GM12878 (cell line): ENCODE measurements around the gene FAHD2A. TPM values are rescaled to one million over a fixed set of nuclear protein-coding genes. Genes with fewer than 3 reads are reported as not detected.

Source experiments
- ATAC-seq: fragments of 200-7000 bp; cut with Tn5 transposase; 3 replicates; pipeline ENCODE4 v1.9.1; 2020; ENCODE audit warnings: mild to moderate bottlenecking, moderate library complexity
- Bru-seq: library from RNA; stranded (reverse); fragments of 400-500 nt; gene quantifications from one replicate; lab custom pipeline; 2021; lab: Mats Ljungman, UMichigan
- BruChase-seq, 2 experiments: library from RNA; stranded (reverse); fragments of 400-500 nt; gene quantifications; one replicate each; lab custom pipeline; 2021; lab: Mats Ljungman, UMichigan
- BruUV-seq: library from RNA; stranded (reverse); fragments of 400-500 nt; replicated peaks from 2 replicates; lab custom pipeline; 2021; lab: Mats Ljungman, UMichigan
- CTCF ChIA-PET: fragments of 300-600 bp; sonication (Branson Sonifier 250); formaldehyde crosslinking; extraction: SDS; loops from one replicate; lab custom pipeline; 2021; ENCODE audit warnings: inconsistent platforms; lab: Yijun Ruan, JAX
- POLR2A ChIA-PET: fragments of 350-600 bp; formaldehyde crosslinking; extraction: SDS; loops from one replicate; lab custom pipeline; 2021; ENCODE audit warnings: inconsistent platforms; lab: Charles Lee
- RAD21 ChIA-PET: fragments of 300-600 bp; sonication (Branson Sonifier 250); formaldehyde crosslinking; loops from one replicate; lab custom pipeline; 2023; ENCODE audit warnings: antibody characterized with exemption; ENCODE audit not compliant: unreplicated experiment; lab: Charles Lee
- SMC1A ChIA-PET: fragments of 300-600 bp; sonication (Branson Sonifier 250); formaldehyde crosslinking; loops from one replicate; lab custom pipeline; 2023; ENCODE audit not compliant: unreplicated experiment, uncharacterized antibody; lab: Charles Lee
- DNase-seq: peaks from one replicate; pipeline ENCODE4 v3.0.0-alpha.2; 2011; ENCODE audit warnings: low read depth, low spot score
- FAIRE-seq: peaks from 3 replicates; lab custom pipeline; 2011; peaks lifted over from hg19 to GRCh38; lab: Jason Lieb, UNC
- H2AFZ ChIP-seq: 2 replicates; pipeline ENCODE4 v1.6.0; 2011; ENCODE audit warnings: low read depth, low read length, control low read depth; ENCODE audit not compliant: control insufficient read depth
- H3K27ac ChIP-seq: 2 replicates; pipeline ENCODE4 v1.5.1; 2011; ENCODE audit warnings: control low read depth; ENCODE audit not compliant: control insufficient read depth, insufficient read depth
- H3K27me3 ChIP-seq, 2 experiments: replicated peaks in 1 of 2; 2 replicates each; pipeline versions ENCODE4 v1.6.0 to v1.6.1; 2011; ENCODE audit warnings: low read length in 1 of 2; ENCODE audit not compliant: control insufficient read depth in 2 of 2, insufficient read depth in 2 of 2
- H3K36me3 ChIP-seq, 2 experiments: 2 replicates each; pipeline ENCODE4 v1.5.1; 2011; ENCODE audit warnings: low read length in 1 of 2; ENCODE audit not compliant: control insufficient read depth in 2 of 2, insufficient read depth in 2 of 2
- H3K4me1 ChIP-seq: 2 replicates; pipeline ENCODE4 v1.6.1; 2011; ENCODE audit warnings: mild to moderate bottlenecking, low read length, moderate library complexity, mixed read lengths; ENCODE audit not compliant: control insufficient read depth, insufficient read depth
- H3K4me2 ChIP-seq: 2 replicates; pipeline ENCODE4 v1.6.0; 2011; ENCODE audit warnings: control low read depth; ENCODE audit not compliant: control insufficient read depth, insufficient read depth
- H3K4me3 ChIP-seq: fragments of 200-600 bp; sonication (generic); 2 replicates; pipeline ENCODE4 v1.5.1; 2016
- H3K79me2 ChIP-seq: 2 replicates; pipeline ENCODE4 v1.6.0; 2011; ENCODE audit warnings: low read length; ENCODE audit not compliant: control insufficient read depth, insufficient read depth
- H3K9ac ChIP-seq: 2 replicates; pipeline ENCODE4 v1.8.0; 2011; ENCODE audit warnings: low read length, control low read depth, mixed read lengths; ENCODE audit not compliant: control insufficient read depth, insufficient read depth
- H3K9me3 ChIP-seq: replicated peaks from 3 replicates; pipeline ENCODE4 v1.5.1; 2011; ENCODE audit warnings: mild to moderate bottlenecking, low read length; ENCODE audit not compliant: control insufficient read depth, insufficient read depth
- H4K20me1 ChIP-seq: 2 replicates; pipeline ENCODE4 v1.6.0; 2011; ENCODE audit not compliant: control insufficient read depth, insufficient read depth
- CBFB ChIP-seq: IDR thresholded peaks from 2 replicates; pipeline ENCODE4 v1.6.1; 2016; ENCODE audit warnings: antibody characterized with exemption, low read depth
- CHD1 ChIP-seq: IDR thresholded peaks from 2 replicates; pipeline ENCODE4 v1.6.1; 2012; ENCODE audit warnings: low read depth, low read length, improper control_type of control experiment
- DPF2 ChIP-seq: fragments of 450-650 bp; IDR thresholded peaks from 2 replicates; pipeline ENCODE4 v1.6.1; 2017; ENCODE audit warnings: mild to moderate bottlenecking
- HCFC1 ChIP-seq: fragments of 150-350 bp; IDR thresholded peaks from 2 replicates; pipeline ENCODE4 v1.6.1; 2014; ENCODE audit warnings: low read length
- MTA3 ChIP-seq: IDR thresholded peaks from 2 replicates; pipeline ENCODE4 v1.6.1; 2012; ENCODE audit warnings: low read length, inconsistent platforms, borderline replicate concordance
- NR2C1 ChIP-seq: fragments of 450-650 bp; IDR thresholded peaks from 2 replicates; pipeline ENCODE4 v1.6.1; 2017; ENCODE audit warnings: antibody characterized with exemption, mild to moderate bottlenecking, moderate library complexity
- PBX3 ChIP-seq: IDR thresholded peaks from 2 replicates; pipeline ENCODE4 v1.6.1; 2011; ENCODE audit warnings: mild to moderate bottlenecking, low read depth, low read length, moderate library complexity; ENCODE audit not compliant: insufficient replicate concordance
- PKNOX1 ChIP-seq: fragments of 450-650 bp; IDR thresholded peaks from 2 replicates; pipeline ENCODE4 v1.6.1; 2016; ENCODE audit warnings: mild to moderate bottlenecking
- POLR2A ChIP-seq: IDR thresholded peaks from 2 replicates; pipeline ENCODE4 v1.6.1; 2011; ENCODE audit warnings: low read depth, mild to moderate bottlenecking, low read length
- RB1 ChIP-seq: fragments of 450-650 bp; formaldehyde crosslinking; IDR thresholded peaks from 2 replicates; pipeline ENCODE4 v1.6.1; 2017; ENCODE audit warnings: mild to moderate bottlenecking, borderline replicate concordance
- RFX5 ChIP-seq: IDR thresholded peaks from 2 replicates; pipeline ENCODE4 v1.6.1; 2011; ENCODE audit warnings: low read depth, low read length, improper control_type of control experiment
- SMAD5 ChIP-seq: IDR thresholded peaks from 2 replicates; pipeline ENCODE4 v1.6.1; 2016; ENCODE audit warnings: antibody characterized with exemption, low read depth
- SP1 ChIP-seq: IDR thresholded peaks from one replicate; pipeline ENCODE4 v1.6.1; 2011; ENCODE audit warnings: low read depth, low read length
- TAF1 ChIP-seq: IDR thresholded peaks from 2 replicates; pipeline ENCODE4 v1.6.1; 2011; ENCODE audit warnings: mild to moderate bottlenecking, low read depth, low read length, borderline replicate concordance
- WRNIP1 ChIP-seq: IDR thresholded peaks from 2 replicates; pipeline ENCODE4 v1.6.1; 2011; ENCODE audit warnings: low read depth, low read length, improper control_type of control experiment, borderline replicate concordance
- WGBS: methylation state at CpG from one replicate; pipeline ENCODE4 v1.1.6; 2016; ENCODE audit warnings: low lambda C conversion rate; ENCODE audit not compliant: insufficient replicate concordance, insufficient coverage; ENCODE audit errors: missing lambda C conversion rate; 5-methylcytosine and 5-hydroxymethylcytosine counted together
- in situ Hi-C: fragments of 300-500 bp; cut with MboI; formaldehyde crosslinking; loops from 9 replicates; pipeline ENCODE4 v1.14.3; 2018; ENCODE audit warnings: mixed read lengths
- intact Hi-C: fragments of 100-400 bp; cut with micrococcal nuclease; formaldehyde crosslinking; loops from one replicate; pipeline ENCODE4 v1.14.2; 2022; ENCODE audit not compliant: unreplicated experiment
- long read RNA-seq, 2 experiments: library from polyadenylated mRNA; unstranded; transcript quantifications; one replicate each; pipeline ENCODE4 v2.0.0, GENCODE V29; 2019 to 2020
- polyA minus RNA-seq, 3 experiments: library from RNA; depleted of rRNA, polyadenylated mRNA; stranded (reverse); fragments of >200 nt; gene quantifications; 2 replicates each; pipeline ENCODE4 v1.2.3, GENCODE V29; 2011
- polyA plus RNA-seq, 11 experiments: library from polyadenylated mRNA; depleted of rRNA in 4 of 11; unstranded in 6 of 11; stranded (reverse) in 5 of 11; fragments of >200 nt; fragmentation: Nextera tagmentation in 4 of 11; fragmentation: Illumina TruSeq in 1 of 11; extraction: Ambion mirVana in 4 of 11; extraction: Trizol in 1 of 11; gene quantifications; 1 replicate in 1 of 11; 2 replicates in 10 of 11; pipeline versions ENCODE4 v1.2.1 to v1.2.3, GENCODE V29; 2011 to 2016; ENCODE audit warnings: inconsistent platforms in 2 of 11, missing spikeins in 2 of 11, low read depth in 1 of 11
- total RNA-seq, 4 experiments: library from RNA; depleted of rRNA in 3 of 4; stranded (reverse); fragments of >200 nt in 3 of 4; fragmentation: Illumina TruSeq in 1 of 4; extraction: Trizol in 1 of 4; gene quantifications; 2 replicates each; pipeline versions ENCODE4 v1.2.1 to v1.2.3, GENCODE V29; 2013 to 2021

The FAHD2A gene, protein sequence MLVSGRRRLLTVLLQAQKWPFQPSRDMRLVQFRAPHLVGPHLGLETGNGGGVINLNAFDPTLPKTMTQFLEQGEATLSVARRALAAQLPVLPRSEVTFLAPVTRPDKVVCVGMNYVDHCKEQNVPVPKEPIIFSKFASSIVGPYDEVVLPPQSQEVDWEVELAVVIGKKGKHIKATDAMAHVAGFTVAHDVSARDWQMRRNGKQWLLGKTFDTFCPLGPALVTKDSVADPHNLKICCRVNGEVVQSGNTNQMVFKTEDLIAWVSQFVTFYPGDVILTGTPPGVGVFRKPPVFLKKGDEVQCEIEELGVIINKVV
- 64.7 and 74.0 TPM in 2 replicates for total RNA-seq (2013; cell fraction: nucleolus; rRNA removed)
- total RNA-seq (2014; rRNA removed): 25.3 and 31.0 TPM in 2 replicates
- 24.2 and 24.8 TPM in 2 replicates for total RNA-seq (2014; rRNA removed; fragmentation: Illumina TruSeq; extraction: Trizol)
- 25.8 and 28.2 TPM in 2 replicates for total RNA-seq (2021)
- polyA plus RNA-seq (2011; ENCODE audit: low read depth): 8.9 TPM
- polyA plus RNA-seq (2011; rRNA removed): 26.2 and 38.2 TPM in 2 replicates
- polyA plus RNA-seq (2011; cell fraction: cytosol; rRNA removed): 38.1 and 48.4 TPM in 2 replicates
- polyA plus RNA-seq (2011; cell fraction: nucleus; rRNA removed): 78.4 and 94.2 TPM in 2 replicates
- polyA plus RNA-seq (2012): 17.4 and 24.5 TPM in 2 replicates
- polyA plus RNA-seq (2014; fragmentation: Illumina TruSeq; extraction: Trizol): 19.0 and 24.9 TPM in 2 replicates
- 10 to 100 TPM; 11.2 to 15.2 TPM for polyA plus RNA-seq (2014; fragmentation: Nextera tagmentation; extraction: Ambion mirVana)
- polyA plus RNA-seq (2014; rRNA removed): 27.9 and 30.8 TPM in 2 replicates
- 10 to 100 TPM; 23.5 to 28.2 TPM for polyA plus RNA-seq (2016; fragmentation: Nextera tagmentation; extraction: Ambion mirVana)
- 33.9 and 42.9 TPM in 2 replicates for polyA minus RNA-seq (2011; rRNA and poly(A)+ RNA removed)
- polyA minus RNA-seq (2011; cell fraction: cytosol; rRNA and poly(A)+ RNA removed): 8.2 and 9.9 TPM in 2 replicates
- polyA minus RNA-seq (2011; cell fraction: nucleus; rRNA and poly(A)+ RNA removed): 23.9 and 35.0 TPM in 2 replicates
- Bru-seq, nascent RNA: percentile 86 among the genes with signal in this experiment
- BruChase-seq, experiment 1, labeled RNA remaining after a 6-hour chase: percentile 74 among the genes with signal in this experiment
- BruChase-seq, experiment 2, labeled RNA remaining after a 2-hour chase: percentile 70 among the genes with signal in this experiment
- long read RNA-seq, experiment 1, full-length matches to known transcripts: 23 of 31 reads
- long read RNA-seq, experiment 1, partial matches to known transcripts: 1 of 31 reads
- long read RNA-seq, experiment 1, other reads (novel, unspliced or antisense): 7 of 31 reads
- long read RNA-seq, experiment 2, full-length matches to known transcripts: 91 of 121 reads
- long read RNA-seq, experiment 2, partial matches to known transcripts: 4 of 121 reads
- long read RNA-seq, experiment 2, other reads (novel, unspliced or antisense): 26 of 121 reads

DNA sequence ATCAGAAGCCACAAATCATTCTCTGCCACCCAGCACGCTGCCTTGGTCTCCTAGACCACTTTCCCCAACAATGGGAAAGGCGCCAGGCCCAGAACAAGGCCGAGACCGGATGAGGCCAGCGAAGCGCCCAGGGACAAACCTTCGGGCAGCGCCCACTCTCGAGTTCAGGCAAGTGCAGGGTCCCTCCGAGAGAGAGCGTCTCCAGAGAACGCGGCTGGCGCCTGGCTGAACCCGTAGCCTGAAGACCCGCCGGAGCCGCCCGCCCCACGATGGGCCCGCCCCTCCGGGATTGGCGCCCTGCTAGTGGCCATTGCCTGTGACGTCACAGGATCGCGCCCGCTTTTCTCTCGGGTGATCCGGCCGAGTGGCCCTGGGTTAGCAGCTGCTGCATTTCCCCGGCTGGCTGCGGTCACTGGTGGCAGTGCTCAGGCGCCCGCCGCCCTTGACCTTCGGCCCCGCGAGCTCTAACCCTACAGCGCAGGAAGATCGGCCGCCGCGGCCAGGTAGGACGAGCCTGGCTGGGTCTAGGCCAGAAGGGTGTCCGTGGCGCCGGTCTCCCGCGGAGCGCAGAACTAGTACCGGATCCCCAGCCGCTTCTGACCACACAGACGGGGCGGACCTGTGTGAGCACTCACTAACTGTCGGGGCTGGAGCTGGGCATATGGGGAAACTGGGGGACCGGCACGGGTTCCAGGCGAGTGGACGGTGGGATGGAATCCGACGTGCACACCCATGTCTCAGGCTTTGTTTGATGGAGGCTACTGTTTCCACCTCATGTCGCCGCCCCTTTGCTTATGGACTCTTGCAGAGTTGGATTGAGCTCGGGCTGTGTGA, at the start of gene FAHD2A:
Gene FAHD2A (plus strand): TSS at position 339 of the 834 bp plus-strand sequence. CDS start 2,851 bp downstream, outside the sequence.
- Histone ChIP-seq H3K27me3 (no peaks in the 10 kb centered on the region), H3K9ac (peak within 1 kb of the TSS; percentile 80), H3K9me3 (no peaks in the 10 kb centered on the region), H3K4me2 (peak within 1 kb of the TSS; percentile 89), H2AFZ (peak within 1 kb of the TSS; percentile 73), H3K4me3 (peak within 1 kb of the TSS; percentile 89), H3K79me2 (peaks cover 7% of the 10 kb centered on the region), H4K20me1 (no peaks in the 10 kb centered on the region), H3K27ac (peak within 1 kb of the TSS; percentile 57), H3K4me1 (peaks cover 5% of the 10 kb centered on the region), H3K36me3 (no peaks in the 10 kb centered on the region)
- POLR2A ChIA-PET: no interaction called here
- BruUV-seq: no TSS peak
- SMC1A ChIA-PET: interaction anchor here (1.0 to 1.2 kb wide), 3 partner anchors 13 to 238 kb away, joined by 3 to 4 read pairs (median 3); partner anchors contain the start of gene ZNF2
- in situ Hi-C loops: loop anchor here (5.0 kb wide), 1 partner anchor 330 kb away; no protein-coding TSS in a partner anchor
- CTCF ChIA-PET: interaction anchor here (1.0 to 4.1 kb wide), 10 partner anchors 9 to 590 kb away, joined by 3 to 41 read pairs (median 4); partner anchors contain the start of genes ANKRD36C and ZNF2
- 1% methylated on average over 56 of the region's 64 CpGs for WGBS
- peak; percentile 95 for ATAC-seq
- intact Hi-C loops: no loop called here
- DNase-seq: peak; percentile 38
- RAD21 ChIA-PET: interaction anchor here (1.5 to 2.1 kb wide), 2 partner anchors 13 to 171 kb away, joined by 3 to 10 read pairs; no protein-coding TSS in a partner anchor
- no peak for FAIRE-seq
- peak; percentile 72 for TF ChIP-seq DPF2
- peak; percentile 33 for TF ChIP-seq SP1
- TF ChIP-seq SMAD5: peak; percentile 59; the same call in 1 of the 2 replicates
- no peak for TF ChIP-seq MTA3
- peak; percentile 95 for TF ChIP-seq POLR2A
- TF ChIP-seq CHD1: 0 out of 2 replicates have a peak, but pooled peaks have one; percentile 40
- peak; percentile 80; the same call in 1 of the 2 replicates for TF ChIP-seq TAF1
- peak; percentile 59 for TF ChIP-seq HCFC1
- TF ChIP-seq PBX3: peak; percentile 18
- 0 out of 2 replicates have a peak, but pooled peaks have one; percentile 35 for TF ChIP-seq RB1
- TF ChIP-seq CBFB: peak; percentile 80; the same call in 1 of the 2 replicates
- TF ChIP-seq RFX5: peak; percentile 57; the same call in 1 of the 2 replicates
- no peak; the same call in 1 of the 2 replicates for TF ChIP-seq PKNOX1
- no peak for TF ChIP-seq WRNIP1
- TF ChIP-seq NR2C1: peak; percentile 79
